ENCODE measurements around the gene TMC4. TPM values are rescaled to one million over a fixed set of nuclear protein-coding genes. Genes with fewer than 3 reads are reported as not detected.
"Not testable (repeated sequence)": the region's sequence is repeated elsewhere in the genome, so short reads cannot be mapped to it uniquely, and the experiment has no call there.

Gene TMC4
- total RNA-seq, 1 donor from 2014 or later, result 48.3 TPM

- Histone ChIP-seq H3K4me3 (no peak overlapping the region), H3K4me1 (peaks cover 68% of the 10 kb centered on the region), H3K27ac (peak overlapping the region; percentile 92), H3K27me3 (no peaks in the 10 kb centered on the region), H3K36me3 (peaks cover 42% of the 10 kb centered on the region), H3K9me3 (no peaks in the 10 kb centered on the region)
- TF ChIP-seq, protein P1, sequence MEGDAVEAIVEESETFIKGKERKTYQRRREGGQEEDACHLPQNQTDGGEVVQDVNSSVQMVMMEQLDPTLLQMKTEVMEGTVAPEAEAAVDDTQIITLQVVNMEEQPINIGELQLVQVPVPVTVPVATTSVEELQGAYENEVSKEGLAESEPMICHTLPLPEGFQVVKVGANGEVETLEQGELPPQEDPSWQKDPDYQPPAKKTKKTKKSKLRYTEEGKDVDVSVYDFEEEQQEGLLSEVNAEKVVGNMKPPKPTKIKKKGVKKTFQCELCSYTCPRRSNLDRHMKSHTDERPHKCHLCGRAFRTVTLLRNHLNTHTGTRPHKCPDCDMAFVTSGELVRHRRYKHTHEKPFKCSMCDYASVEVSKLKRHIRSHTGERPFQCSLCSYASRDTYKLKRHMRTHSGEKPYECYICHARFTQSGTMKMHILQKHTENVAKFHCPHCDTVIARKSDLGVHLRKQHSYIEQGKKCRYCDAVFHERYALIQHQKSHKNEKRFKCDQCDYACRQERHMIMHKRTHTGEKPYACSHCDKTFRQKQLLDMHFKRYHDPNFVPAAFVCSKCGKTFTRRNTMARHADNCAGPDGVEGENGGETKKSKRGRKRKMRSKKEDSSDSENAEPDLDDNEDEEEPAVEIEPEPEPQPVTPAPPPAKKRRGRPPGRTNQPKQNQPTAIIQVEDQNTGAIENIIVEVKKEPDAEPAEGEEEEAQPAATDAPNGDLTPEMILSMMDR (IDR thresholded peaks at IDR 0.05), result no peak
- no peak for ATAC-seq
- intact Hi-C loops (cut with DNase I), result no loop called here
- DNase-seq, result no peak
These were observed 35.8 kb upstream of the TMC4 start for GRCh38 chr19:54208784-54209057.

GRCh38 chr19:54207983-54208783 lies 35.2 kb upstream of the TMC4 start:
- DNase-seq (peak; percentile 87), ATAC-seq (peak; percentile 79)
- TF ChIP-seq, protein P1 (IDR thresholded peaks at IDR 0.05), result no peak
- H3K36me3 ChIP-seq, result peaks cover 48% of the 10 kb centered on the region
- no peaks in the 10 kb centered on the region for H3K27me3 ChIP-seq
- intact Hi-C loops (cut with DNase I), result no loop called here
- H3K4me1 ChIP-seq, result peaks cover 72% of the 10 kb centered on the region
- H3K27ac ChIP-seq, result peak overlapping the region; percentile 92
- no peaks in the 10 kb centered on the region for H3K9me3 ChIP-seq
- peak overlapping the region; percentile 21 for H3K4me3 ChIP-seq

DNA sequence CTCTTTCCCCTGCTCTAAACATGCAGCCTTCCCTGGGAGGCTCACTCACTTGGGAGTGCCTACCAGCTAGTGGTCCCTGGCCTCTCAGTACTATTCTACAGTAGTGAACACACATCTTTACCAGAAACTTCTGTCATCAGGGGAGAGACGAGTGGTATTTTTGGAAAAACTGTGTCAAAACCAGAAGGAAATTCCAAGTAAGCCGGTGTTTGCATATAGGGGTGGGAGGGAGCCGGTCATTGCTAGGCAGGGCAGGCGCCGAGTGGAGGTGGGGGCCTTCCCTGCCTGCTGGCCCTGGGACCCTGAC lies 34.7 kb upstream of the TMC4 start:
- TF ChIP-seq, protein P1 (IDR thresholded peaks at IDR 0.05), result no peak
- no peak for ATAC-seq
- intact Hi-C loops (cut with DNase I), result no loop called here
- DNase-seq, result no peak
- Histone ChIP-seq H3K4me3 (peak overlapping the region; percentile 21), H3K27ac (peak overlapping the region; percentile 92), H3K4me1 (peaks cover 77% of the 10 kb centered on the region), H3K9me3 (no peaks in the 10 kb centered on the region), H3K36me3 (peaks cover 53% of the 10 kb centered on the region), H3K27me3 (no peaks in the 10 kb centered on the region)

- peaks cover 58% of the 10 kb centered on the region for H3K36me3 ChIP-seq
- intact Hi-C loops (cut with DNase I), result not testable (repeated sequence)
These were observed 34.2 kb upstream of the TMC4 start for GRCh38 chr19:54207193-54207592.

DNA sequence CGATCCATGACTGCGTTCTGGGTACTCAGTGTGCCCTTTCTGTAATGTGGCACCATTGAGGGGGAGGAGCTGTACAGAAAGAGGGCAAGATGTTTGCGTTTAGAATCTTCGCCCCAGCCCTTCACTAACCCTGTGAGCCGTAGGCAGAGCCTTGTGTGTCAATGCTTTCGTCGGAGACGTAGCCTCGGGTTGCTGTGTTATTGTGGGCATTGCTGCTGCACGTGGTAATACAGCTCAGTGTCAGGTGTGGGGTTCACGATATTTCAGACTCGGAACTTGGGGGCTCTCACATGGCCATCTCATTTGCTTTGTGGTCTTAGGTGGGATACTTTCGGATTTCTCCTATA lies 33.8 kb upstream of the TMC4 start:
- no peak for DNase-seq
- peaks cover 61% of the 10 kb centered on the region for H3K36me3 ChIP-seq
- H3K4me1 ChIP-seq, result peaks cover 85% of the 10 kb centered on the region
- no peak for ATAC-seq
- H3K27ac ChIP-seq, result peak overlapping the region; percentile 92
- intact Hi-C loops (cut with DNase I), result no loop called here
- no peaks in the 10 kb centered on the region for H3K9me3 ChIP-seq
- no peaks in the 10 kb centered on the region for H3K27me3 ChIP-seq
- peak overlapping the region; percentile 21 for H3K4me3 ChIP-seq
- TF ChIP-seq, protein P1 (IDR thresholded peaks at IDR 0.05), result no peak

More at GRCh38 chr19:54207193-54207592, 34.2 kb upstream of the TMC4 start:
- H3K27ac ChIP-seq, result peak overlapping the region; percentile 92
- H3K4me1 ChIP-seq, result peaks cover 82% of the 10 kb centered on the region
- ATAC-seq, H3K27me3 ChIP-seq, H3K9me3 ChIP-seq: not testable (repeated sequence)
- peak overlapping the region; percentile 21 for H3K4me3 ChIP-seq
- peak; percentile 78 for DNase-seq

GRCh38 chr19:54206030-54206830 lies 33.3 kb upstream of the TMC4 start:
- Histone ChIP-seq H3K4me1 (peaks cover 89% of the 10 kb centered on the region), H3K36me3 (peaks cover 67% of the 10 kb centered on the region), H3K9me3 (no peaks in the 10 kb centered on the region), H3K4me3 (peak overlapping the region; percentile 21), H3K27ac (peak overlapping the region; percentile 92), H3K27me3 (no peaks in the 10 kb centered on the region)
- intact Hi-C loops (cut with DNase I), result no loop called here
- TF ChIP-seq, protein P1 (IDR thresholded peaks at IDR 0.05), result no peak
- no peak for ATAC-seq
- peak; percentile 71 for DNase-seq

Measured in upper lobe of right lung (tissue), 1 donor.